IMR-90 (cell line): ENCODE results near the gene ST6GALNAC5. TPM values are rescaled to one million over a fixed set of nuclear protein-coding genes. Genes with fewer than 3 reads are reported as not detected.

Experiments used
- ATAC-seq: fragments of 200-7000 bp; cut with Tn5 transposase; 2 replicates; pipeline ENCODE4 v1.9.1; 2020; ENCODE audit warnings: low read depth, mild to moderate bottlenecking, moderate library complexity
- BruUV-seq: library from RNA; stranded (reverse); fragments of 400-500 nt; replicated peaks from 2 replicates; lab custom pipeline; 2021; lab: Mats Ljungman, UMichigan
- CTCF ChIA-PET: fragments of 300-600 bp; formaldehyde crosslinking; extraction: SDS; loops from one replicate; lab custom pipeline; 2021; ENCODE audit warnings: antibody characterized with exemption; lab: Yijun Ruan, JAX
- POLR2A ChIA-PET: fragments of 300-600 bp; sonication (Branson Sonifier 250); formaldehyde crosslinking; loops from one replicate; lab custom pipeline; 2022; ENCODE audit warnings: antibody characterized with exemption; ENCODE audit not compliant: unreplicated experiment; lab: Charles Lee
- DNase-seq: peaks from one replicate; pipeline ENCODE4 v3.0.0; 2013
- H2AFZ ChIP-seq: replicated peaks from 2 replicates; pipeline ENCODE3; 2013; ENCODE audit warnings: low read length, mild to moderate bottlenecking; ENCODE audit not compliant: poor library complexity
- H2AK5ac ChIP-seq: 2 replicates; pipeline ENCODE4 v1.6.1; 2013; ENCODE audit warnings: low read depth, low read length, inconsistent platforms
- H2AK9ac ChIP-seq: replicated peaks from 2 replicates; pipeline ENCODE3; 2013; ENCODE audit warnings: mild to moderate bottlenecking, low read depth, low read length, moderate library complexity; ENCODE audit not compliant: poor library complexity
- H2BK120ac ChIP-seq: 2 replicates; pipeline ENCODE4 v1.6.1; 2013; ENCODE audit warnings: low read depth, low read length, inconsistent platforms
- H2BK15ac ChIP-seq: 3 replicates; pipeline ENCODE4 v1.6.1; 2013; ENCODE audit warnings: low read depth, low read length, inconsistent platforms
- H2BK20ac ChIP-seq: 2 replicates; pipeline ENCODE4 v1.6.1; 2013; ENCODE audit warnings: low read depth, mild to moderate bottlenecking, inconsistent platforms, low read length, moderate library complexity
- H2BK5ac ChIP-seq: 2 replicates; pipeline ENCODE4 v1.6.1; 2013; ENCODE audit warnings: mild to moderate bottlenecking, low read depth, low read length, inconsistent platforms; ENCODE audit not compliant: poor library complexity, severe bottlenecking
- H3K14ac ChIP-seq: replicated peaks from 2 replicates; pipeline ENCODE4 v1.6.1; 2013; ENCODE audit warnings: low read depth, low read length, inconsistent platforms
- H3K18ac ChIP-seq: 2 replicates; pipeline ENCODE4 v1.6.1; 2013; ENCODE audit warnings: low read depth, low read length, control low read depth
- H3K23ac ChIP-seq: 2 replicates; pipeline ENCODE4 v1.6.1; 2013; ENCODE audit warnings: low read depth, low read length, inconsistent platforms
- H3K27ac ChIP-seq: 2 replicates; pipeline ENCODE4 v1.5.1; 2013; ENCODE audit warnings: mild to moderate bottlenecking, control low read depth, low read length; ENCODE audit not compliant: insufficient read depth
- H3K27me3 ChIP-seq: 2 replicates; pipeline ENCODE4 v1.6.1; 2013; ENCODE audit warnings: low read length; ENCODE audit not compliant: control insufficient read depth, insufficient read depth
- H3K36me3 ChIP-seq: 2 replicates; pipeline ENCODE4 v1.6.1; 2013; ENCODE audit warnings: low read length, mixed read lengths; ENCODE audit not compliant: control insufficient read depth, insufficient read depth
- H3K4ac ChIP-seq: 2 replicates; pipeline ENCODE4 v1.6.1; 2013; ENCODE audit warnings: low read depth, low read length, inconsistent platforms
- H3K4me1 ChIP-seq: 2 replicates; pipeline ENCODE4 v1.6.1; 2013; ENCODE audit warnings: low read length, mixed read lengths; ENCODE audit not compliant: control insufficient read depth, insufficient read depth
- H3K4me2 ChIP-seq: 2 replicates; pipeline ENCODE4 v1.6.1; 2013; ENCODE audit warnings: low read depth, mild to moderate bottlenecking, control low read depth, low read length, moderate library complexity
- H3K4me3 ChIP-seq: 2 replicates; pipeline ENCODE4 v1.5.1; 2013; ENCODE audit warnings: low read depth, mild to moderate bottlenecking, control low read depth, low read length, moderate library complexity; ENCODE audit not compliant: insufficient read depth
- H3K56ac ChIP-seq: 2 replicates; pipeline ENCODE4 v1.6.1; 2013; ENCODE audit warnings: low read length, inconsistent platforms; ENCODE audit not compliant: insufficient read depth; ENCODE audit errors: extremely low read depth
- H3K79me1 ChIP-seq, 2 experiments: 2 replicates each; pipeline ENCODE4 v1.6.1; 2013; ENCODE audit warnings: low read length in 2 of 2, inconsistent platforms in 1 of 2, low read depth in 1 of 2
- H3K9ac ChIP-seq: 2 replicates; pipeline ENCODE4 v1.6.1; 2013; ENCODE audit warnings: low read depth, low read length, control low read depth
- H3K9me1 ChIP-seq: 2 replicates; pipeline ENCODE4 v1.6.1; 2013; ENCODE audit warnings: low read length, inconsistent platforms; ENCODE audit not compliant: insufficient read depth
- H3K9me3 ChIP-seq: 2 replicates; pipeline ENCODE4 v1.6.1; 2013; ENCODE audit warnings: low read length; ENCODE audit not compliant: control insufficient read depth, insufficient read depth
- H4K20me1 ChIP-seq: 2 replicates; pipeline ENCODE4 v1.6.1; 2013; ENCODE audit warnings: low read length, inconsistent platforms; ENCODE audit not compliant: insufficient read depth
- H4K5ac ChIP-seq: 2 replicates; pipeline ENCODE4 v1.6.1; 2013; ENCODE audit warnings: mild to moderate bottlenecking, low read depth, low read length, control low read depth
- H4K8ac ChIP-seq, 2 experiments: 2 replicates each; pipeline ENCODE4 v1.6.1; 2013; ENCODE audit warnings: low read depth in 2 of 2, low read length in 2 of 2, control low read depth in 1 of 2, inconsistent platforms in 1 of 2
- H4K91ac ChIP-seq: 2 replicates; pipeline ENCODE4 v1.6.1; 2013; ENCODE audit warnings: low read depth, low read length, inconsistent platforms; ENCODE audit not compliant: insufficient read depth
- CEBPB ChIP-seq: IDR thresholded peaks from 2 replicates; pipeline ENCODE4 v1.6.1; 2012; ENCODE audit warnings: low read depth, low read length, improper control_type of control experiment
- FOS ChIP-seq: fragments of 150-350 bp; IDR thresholded peaks from 2 replicates; pipeline ENCODE4 v1.6.1; 2016; ENCODE audit warnings: low read depth, low read length
- MAFK ChIP-seq: IDR thresholded peaks from 2 replicates; pipeline ENCODE4 v1.6.1; 2012; ENCODE audit warnings: low read depth, low read length, improper control_type of control experiment
- MAZ ChIP-seq: IDR thresholded peaks from 2 replicates; pipeline ENCODE4 v1.6.1; 2012; ENCODE audit warnings: low read depth, mild to moderate bottlenecking, low read length, improper control_type of control experiment, moderate library complexity, borderline replicate concordance
- RFX5 ChIP-seq: IDR thresholded peaks from 2 replicates; pipeline ENCODE4 v1.8.0; 2012; ENCODE audit warnings: low read depth, mild to moderate bottlenecking, low read length, moderate library complexity
- SMC3 ChIP-seq: fragments of 150-350 bp; IDR thresholded peaks from 2 replicates; pipeline ENCODE4 v1.6.1; 2016; ENCODE audit warnings: low read depth, mild to moderate bottlenecking, antibody characterized with exemption, low read length, moderate library complexity
- WGBS, 2 experiments: methylation state at CpG; one replicate each; pipeline versions ENCODE4 v1.1.5 to v1.1.7; 2013; ENCODE audit warnings: missing lambda C conversion rate in 2 of 2; ENCODE audit not compliant: insufficient read length in 1 of 2; ENCODE audit errors: extremely low coverage in 2 of 2; 5-methylcytosine and 5-hydroxymethylcytosine counted together
- dilution Hi-C: fragments of 300-500 bp; cut with HindIII; formaldehyde crosslinking; loops from one replicate; pipeline ENCODE4 v1.14.3; 2018; ENCODE audit warnings: low sequenced_read_pairs; ENCODE audit not compliant: unreplicated experiment
- in situ Hi-C: fragments of 300-500 bp; cut with MboI; formaldehyde crosslinking; loops from 3 replicates; pipeline ENCODE4 v1.14.3; 2019; ENCODE audit warnings: low sequenced_read_pairs, inconsistent platforms, mixed read lengths
- intact Hi-C: fragments of 100-400 bp; cut with micrococcal nuclease; formaldehyde crosslinking; loops from 2 replicates; pipeline ENCODE4 v1.10.0; 2022
- polyA plus RNA-seq, 3 experiments: library from polyadenylated mRNA; depleted of rRNA; stranded (reverse); fragments of >200 nt; gene quantifications; 2 replicates each; pipeline ENCODE4 v1.2.3, GENCODE V29; 2012; ENCODE audit warnings: low replicate concordance in 1 of 3
- total RNA-seq: library from RNA; depleted of rRNA; stranded (reverse); fragments of >200 nt; gene quantifications from 2 replicates; pipeline ENCODE4 v1.2.3, GENCODE V29; 2012
- TF ChIP-seq, protein P1 (sequence below): conservative IDR thresholded peaks from 2 replicates; pipeline ENCODE4 v1.5.1; 2012; ENCODE audit warnings: mild to moderate bottlenecking, low read depth, low read length, improper control_type of control experiment
- TF ChIP-seq, protein P2 (sequence below): fragments of 150-350 bp; IDR thresholded peaks from 2 replicates; pipeline ENCODE4 v1.6.1; 2017; ENCODE audit warnings: mild to moderate bottlenecking, antibody characterized with exemption, low read length, low read depth

Gene ST6GALNAC5
- total and polyA plus RNA-seq, 2 of the 4 experiments (the other 2 are of a cell fraction) = 3.4 to 4.0 TPM

DNA sequence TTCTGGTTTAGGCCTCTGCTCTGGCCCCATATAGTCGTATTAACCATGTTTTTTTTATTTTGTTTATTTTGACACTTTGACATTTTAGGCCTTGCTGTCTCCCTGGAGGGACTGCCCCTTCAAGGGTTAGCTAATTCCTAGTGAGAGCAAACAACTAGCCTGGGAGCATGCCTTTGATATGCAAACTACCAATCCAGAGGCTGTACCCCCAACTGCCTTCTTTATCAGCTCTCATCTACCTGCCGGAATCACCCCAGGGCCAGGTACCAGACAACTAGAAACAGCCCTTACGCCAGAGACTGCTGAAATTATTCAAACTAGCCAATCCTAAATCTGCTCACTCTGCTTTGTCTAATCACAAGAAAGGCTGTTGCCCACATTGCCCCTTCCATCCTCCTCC is 13.0 kb upstream of the ST6GALNAC5 start:
- Histone ChIP-seq H4K8ac (no peak overlapping the region), H3K9me3 (no peaks in the 10 kb centered on the region), H2AK5ac (no peak overlapping the region), H3K79me1 (no peaks in the 10 kb centered on the region), H3K27me3 (peaks cover 7% of the 10 kb centered on the region; the same call in 1 of the 2 replicates), H2BK5ac (no peak overlapping the region), H3K23ac (no peak overlapping the region), H2AK9ac (no peak overlapping the region), H4K5ac (no peak overlapping the region), H3K36me3 (no peaks in the 10 kb centered on the region), H3K27ac (no peak overlapping the region), H3K4me2 (no peak overlapping the region), H3K18ac (no peak overlapping the region), H2BK120ac (no peak overlapping the region), H3K4ac (no peak overlapping the region), H2BK15ac (no peak overlapping the region), H4K20me1 (no peaks in the 10 kb centered on the region), H3K4me3 (no peak overlapping the region), H3K14ac (no peak overlapping the region), H3K9me1 (no peaks in the 10 kb centered on the region), H4K91ac (no peak overlapping the region), H2BK20ac (no peak overlapping the region), H2AFZ (no peak overlapping the region), H3K56ac (no peak overlapping the region), H3K9ac (no peak overlapping the region), H3K4me1 (no peaks in the 10 kb centered on the region)
- DNase-seq (no peak), ATAC-seq (no peak)
- dilution Hi-C loops = no loop called here
- intact Hi-C loops = no loop called here
- TF ChIP-seq FOS = no peak
- TF ChIP-seq CEBPB = no peak
- TF ChIP-seq, protein P1, sequence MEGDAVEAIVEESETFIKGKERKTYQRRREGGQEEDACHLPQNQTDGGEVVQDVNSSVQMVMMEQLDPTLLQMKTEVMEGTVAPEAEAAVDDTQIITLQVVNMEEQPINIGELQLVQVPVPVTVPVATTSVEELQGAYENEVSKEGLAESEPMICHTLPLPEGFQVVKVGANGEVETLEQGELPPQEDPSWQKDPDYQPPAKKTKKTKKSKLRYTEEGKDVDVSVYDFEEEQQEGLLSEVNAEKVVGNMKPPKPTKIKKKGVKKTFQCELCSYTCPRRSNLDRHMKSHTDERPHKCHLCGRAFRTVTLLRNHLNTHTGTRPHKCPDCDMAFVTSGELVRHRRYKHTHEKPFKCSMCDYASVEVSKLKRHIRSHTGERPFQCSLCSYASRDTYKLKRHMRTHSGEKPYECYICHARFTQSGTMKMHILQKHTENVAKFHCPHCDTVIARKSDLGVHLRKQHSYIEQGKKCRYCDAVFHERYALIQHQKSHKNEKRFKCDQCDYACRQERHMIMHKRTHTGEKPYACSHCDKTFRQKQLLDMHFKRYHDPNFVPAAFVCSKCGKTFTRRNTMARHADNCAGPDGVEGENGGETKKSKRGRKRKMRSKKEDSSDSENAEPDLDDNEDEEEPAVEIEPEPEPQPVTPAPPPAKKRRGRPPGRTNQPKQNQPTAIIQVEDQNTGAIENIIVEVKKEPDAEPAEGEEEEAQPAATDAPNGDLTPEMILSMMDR = no peak
- no peak for TF ChIP-seq MAZ
- TF ChIP-seq MAFK = no peak
- TF ChIP-seq, protein P2, sequence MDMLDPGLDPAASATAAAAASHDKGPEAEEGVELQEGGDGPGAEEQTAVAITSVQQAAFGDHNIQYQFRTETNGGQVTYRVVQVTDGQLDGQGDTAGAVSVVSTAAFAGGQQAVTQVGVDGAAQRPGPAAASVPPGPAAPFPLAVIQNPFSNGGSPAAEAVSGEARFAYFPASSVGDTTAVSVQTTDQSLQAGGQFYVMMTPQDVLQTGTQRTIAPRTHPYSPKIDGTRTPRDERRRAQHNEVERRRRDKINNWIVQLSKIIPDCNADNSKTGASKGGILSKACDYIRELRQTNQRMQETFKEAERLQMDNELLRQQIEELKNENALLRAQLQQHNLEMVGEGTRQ = no peak
- no peak for TF ChIP-seq RFX5
- TF ChIP-seq SMC3 = no peak
- in situ Hi-C loops = no loop called here
- POLR2A ChIA-PET = no interaction called here
- WGBS, 2 experiments = 51% methylated on average over 2 of the region's 3 CpGs; no CpG with 5 or more reads in 1 of the 2 experiments
- CTCF ChIA-PET = interaction anchor here (0.6 kb wide), 1 partner anchor 91 kb away, joined by 3 read pairs; no protein-coding TSS in a partner anchor
- BruUV-seq = no TSS peak
